SK-N-MC (cell line): ENCODE data around the gene ARPC1A.

ENCODE experiments used
- DNase-seq: peaks from one replicate; pipeline ENCODE4 v3.0.0-alpha.2; 2011; ENCODE audit warnings: low read depth, low spot score
- H3K27ac ChIP-seq: fragments of 200-600 bp; sonication (generic); 2 replicates; pipeline ENCODE4 v1.5.1; 2016; ENCODE audit warnings: mixed run types
- H3K36me3 ChIP-seq: fragments of 200-600 bp; sonication (generic); 2 replicates; pipeline ENCODE4 v1.6.1; 2017; ENCODE audit warnings: antibody characterized with exemption, low read length, mixed read lengths; ENCODE audit not compliant: insufficient read depth
- H3K4me3 ChIP-seq: fragments of 200-600 bp; sonication (generic); 2 replicates; pipeline ENCODE4 v1.5.1; 2016
- H3K9ac ChIP-seq: fragments of 200-600 bp; sonication (generic); 2 replicates; pipeline ENCODE4 v1.8.0; 2017; ENCODE audit warnings: mixed run types, mixed read lengths; ENCODE audit not compliant: insufficient read length
- H3K9me3 ChIP-seq: fragments of 200-600 bp; sonication (generic); 2 replicates; pipeline ENCODE4 v1.6.1; 2017; ENCODE audit warnings: low read depth, mild to moderate bottlenecking, antibody characterized with exemption, low read length, moderate library complexity, mixed read lengths
- EZH2 ChIP-seq: fragments of 200-600 bp; sonication (generic); IDR thresholded peaks from one replicate; pipeline ENCODE4 v1.6.1; 2017; ENCODE audit warnings: antibody characterized with exemption
- FOXP2 ChIP-seq: optimal IDR thresholded peaks from 2 replicates; pipeline ENCODE3; 2011; ENCODE audit warnings: mild to moderate bottlenecking, moderate library complexity; ENCODE audit not compliant: insufficient read depth; ENCODE audit errors: extremely low read length, control extremely low read depth
- POLR2AphosphoS5 ChIP-seq: IDR thresholded peaks from 2 replicates; pipeline ENCODE4 v1.6.1; 2012; ENCODE audit warnings: mild to moderate bottlenecking, low read depth, low read length, borderline replicate concordance

The ARPC1A gene

DNA sequence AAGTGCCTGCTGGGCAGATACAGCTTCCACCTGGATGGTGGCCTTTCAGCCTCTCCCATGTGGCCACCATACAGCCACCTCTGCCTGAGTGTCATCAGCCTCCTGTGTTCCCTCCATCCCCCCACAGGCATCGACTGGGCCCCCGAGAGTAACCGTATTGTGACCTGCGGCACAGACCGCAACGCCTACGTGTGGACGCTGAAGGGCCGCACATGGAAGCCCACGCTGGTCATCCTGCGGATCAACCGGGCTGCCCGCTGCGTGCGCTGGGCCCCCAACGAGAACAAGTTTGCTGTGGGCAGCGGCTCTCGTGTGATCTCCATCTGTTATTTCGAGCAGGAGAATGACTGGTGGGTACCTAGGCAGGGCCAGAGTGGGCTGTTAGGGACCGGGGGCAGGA, 62.2 kb downstream of the ARPC1A start:
- no peak for DNase-seq
- H3K27ac ChIP-seq = no peak overlapping the region
- H3K9me3 ChIP-seq = no peaks in the 10 kb centered on the region
- H3K36me3 ChIP-seq = no peaks in the 10 kb centered on the region
- H3K4me3 ChIP-seq = no peak overlapping the region
- TF ChIP-seq EZH2 (no peak), POLR2AphosphoS5 (no peak), FOXP2 (no peak)
- no peak overlapping the region for H3K9ac ChIP-seq

DNA sequence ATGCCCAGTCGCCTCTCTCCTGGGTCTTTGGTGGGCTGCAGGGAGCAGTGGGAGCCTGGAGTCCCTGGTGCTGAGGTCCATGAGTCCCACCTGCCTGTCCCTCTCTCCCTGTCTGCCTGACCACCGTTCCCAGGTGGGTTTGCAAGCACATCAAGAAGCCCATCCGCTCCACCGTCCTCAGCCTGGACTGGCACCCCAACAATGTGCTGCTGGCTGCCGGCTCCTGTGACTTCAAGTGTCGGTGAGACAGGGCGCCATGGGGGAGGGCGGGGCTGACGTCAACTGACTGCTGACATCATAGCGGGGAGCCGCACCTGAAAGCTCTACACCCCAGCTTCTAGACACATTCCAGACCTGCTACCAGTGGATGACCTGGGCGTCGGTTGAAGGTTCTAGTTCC, 64.1 kb downstream of the ARPC1A start:
- Histone ChIP-seq H3K9ac (no peak overlapping the region), H3K36me3 (peaks cover 5% of the 10 kb centered on the region; the same call in 1 of the 2 replicates), H3K27ac (no peak overlapping the region), H3K4me3 (no peak overlapping the region), H3K9me3 (no peaks in the 10 kb centered on the region)
- DNase-seq = no peak
- TF ChIP-seq FOXP2 = no peak
- no peak for TF ChIP-seq POLR2AphosphoS5
- TF ChIP-seq EZH2 = no peak

DNA sequence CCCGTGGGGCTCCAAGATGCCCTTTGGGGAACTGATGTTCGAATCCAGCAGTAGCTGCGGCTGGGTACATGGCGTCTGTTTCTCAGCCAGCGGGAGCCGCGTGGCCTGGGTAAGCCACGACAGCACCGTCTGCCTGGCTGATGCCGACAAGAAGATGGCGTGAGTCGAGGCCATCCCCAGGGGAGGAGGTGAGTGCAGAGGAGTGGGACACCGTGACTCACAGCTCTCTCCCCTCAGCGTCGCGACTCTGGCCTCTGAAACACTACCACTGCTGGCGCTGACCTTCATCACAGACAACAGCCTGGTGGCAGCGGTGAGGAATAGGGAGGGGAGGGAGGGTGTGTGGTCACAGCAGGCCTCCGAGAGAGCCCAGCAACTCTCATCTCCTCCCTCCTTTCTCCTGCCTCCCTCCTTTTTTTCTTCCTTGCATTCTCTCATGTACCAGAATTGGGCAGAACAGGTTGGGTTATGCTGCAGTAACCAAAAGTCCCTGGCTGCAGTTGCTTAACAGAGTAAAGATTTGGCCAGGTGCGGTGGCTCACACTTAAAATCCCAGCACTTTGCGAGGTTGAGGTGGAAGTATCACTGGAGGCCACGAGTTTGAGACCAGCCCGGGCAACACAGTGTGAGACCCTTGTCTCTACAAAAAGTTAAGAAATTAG, 65.4 kb downstream of the ARPC1A start:
- Histone ChIP-seq H3K4me3 (no peak overlapping the region), H3K9ac (no peak overlapping the region), H3K27ac (no peak overlapping the region), H3K9me3 (no peaks in the 10 kb centered on the region), H3K36me3 (peaks cover 5% of the 10 kb centered on the region; the same call in 1 of the 2 replicates)
- TF ChIP-seq EZH2 (no peak), FOXP2 (no peak), POLR2AphosphoS5 (no peak)
- no peak for DNase-seq

DNA sequence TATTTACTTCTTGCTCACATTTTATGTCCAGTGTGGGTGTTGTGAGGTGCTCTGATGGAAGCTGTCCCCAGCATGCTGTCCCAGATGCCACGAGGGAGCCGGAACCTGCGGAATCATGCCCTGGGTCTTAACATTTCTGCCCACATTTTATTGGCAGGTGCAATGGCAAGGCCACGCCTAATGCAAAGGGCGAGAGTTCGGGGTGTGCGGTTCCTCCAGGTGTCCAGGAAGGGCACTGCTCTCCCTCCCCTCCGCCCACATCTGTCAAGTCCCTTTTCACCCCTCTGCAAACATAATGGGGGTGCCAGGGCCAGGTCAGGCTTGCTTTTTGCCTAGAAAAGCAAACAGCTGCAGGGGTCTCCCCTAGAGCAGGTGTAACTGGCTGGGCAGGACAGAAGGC, 66.3 kb downstream of the ARPC1A start:
- no peak for DNase-seq
- Histone ChIP-seq H3K9ac (no peak overlapping the region), H3K36me3 (peaks cover 7% of the 10 kb centered on the region; the same call in 1 of the 2 replicates), H3K4me3 (no peak overlapping the region), H3K27ac (no peak overlapping the region), H3K9me3 (no peaks in the 10 kb centered on the region)
- TF ChIP-seq POLR2AphosphoS5 (no peak), EZH2 (no peak), FOXP2 (no peak)

DNA sequence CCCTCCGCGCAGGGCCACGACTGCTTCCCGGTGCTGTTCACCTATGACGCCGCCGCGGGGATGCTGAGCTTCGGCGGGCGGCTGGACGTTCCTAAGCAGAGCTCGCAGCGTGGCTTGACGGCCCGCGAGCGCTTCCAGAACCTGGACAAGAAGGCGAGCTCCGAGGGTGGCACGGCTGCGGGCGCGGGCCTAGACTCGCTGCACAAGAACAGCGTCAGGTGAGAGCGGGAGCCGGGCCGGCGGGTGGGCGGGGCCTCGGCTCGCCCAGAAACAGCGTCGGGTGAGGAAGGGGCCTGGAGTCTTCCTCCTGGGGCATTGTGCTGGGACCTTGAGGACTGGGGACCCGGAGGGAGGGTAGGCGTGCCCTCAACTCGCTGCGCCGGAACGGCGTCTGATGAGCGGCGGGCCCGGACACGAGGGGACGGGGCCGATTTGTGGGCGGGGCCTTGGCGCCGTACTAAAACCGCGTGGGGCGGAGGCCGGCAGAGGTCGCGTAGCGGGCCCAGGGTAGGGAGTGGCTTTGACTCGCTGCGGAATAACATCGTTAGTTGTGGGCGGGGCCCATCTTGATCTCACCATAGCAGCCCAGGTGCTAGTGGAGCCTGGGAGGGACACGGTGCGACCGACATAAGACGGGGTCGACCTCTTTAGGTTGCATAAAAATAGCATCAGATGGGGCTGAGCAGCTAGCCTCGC, 67.1 kb downstream of the ARPC1A start:
- DNase-seq = no peak
- Histone ChIP-seq H3K9me3 (no peaks in the 10 kb centered on the region), H3K36me3 (peaks cover 14% of the 10 kb centered on the region; the same call in 1 of the 2 replicates), H3K9ac (peak overlapping the region; percentile 19), H3K4me3 (peak overlapping the region; percentile 78), H3K27ac (no peak overlapping the region)
- TF ChIP-seq POLR2AphosphoS5 (peak; percentile 68), EZH2 (no peak)

GRCh38 chr7:99393355-99394187, 67.9 kb downstream of the ARPC1A start:
- Histone ChIP-seq H3K27ac (no peak overlapping the region), H3K36me3 (peaks cover 22% of the 10 kb centered on the region; the same call in 1 of the 2 replicates), H3K4me3 (peak overlapping the region; percentile 78), H3K9ac (peak overlapping the region; percentile 19), H3K9me3 (no peaks in the 10 kb centered on the region)
- no peak for DNase-seq
- TF ChIP-seq POLR2AphosphoS5 = no peak; the same call in none of the 2 replicates
- TF ChIP-seq EZH2 = no peak
- no peak for TF ChIP-seq FOXP2

DNA sequence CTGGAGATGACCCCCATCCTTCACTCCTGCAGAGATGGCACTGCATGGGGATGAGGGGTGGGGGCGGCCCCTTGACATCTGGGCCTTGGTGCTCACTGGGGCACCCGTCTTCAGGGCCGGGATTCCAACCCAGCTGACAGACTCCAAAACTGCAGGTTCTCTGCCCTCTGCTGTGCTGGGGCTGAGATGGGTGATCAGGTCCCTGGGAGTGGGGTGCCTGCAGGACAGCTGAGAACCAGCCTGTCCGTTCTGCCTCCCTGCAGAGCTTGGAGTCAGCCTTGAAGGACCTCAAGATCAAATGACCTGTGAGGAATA, 68.4 kb downstream of the ARPC1A start:
- H3K36me3 ChIP-seq = peaks cover 27% of the 10 kb centered on the region; the same call in 1 of the 2 replicates
- H3K27ac ChIP-seq = no peak overlapping the region
- no peaks in the 10 kb centered on the region for H3K9me3 ChIP-seq
- H3K9ac ChIP-seq = no peak overlapping the region
- H3K4me3 ChIP-seq = no peak overlapping the region
- TF ChIP-seq EZH2 = no peak
- no peak for TF ChIP-seq FOXP2
- TF ChIP-seq POLR2AphosphoS5 = no peak
- no peak for DNase-seq
